OCI-LY3 (cell line): Measurements from ENCODE around the gene CELF5.
A peak's percentile ranks its signal among the peaks of the same experiment; 100 is the strongest.
"Not testable (repeated sequence)": the region's sequence is repeated elsewhere in the genome, so short reads cannot be mapped to it uniquely, and the experiment has no call there.

ENCODE experiments used
- H2AFZ ChIP-seq: fragments of 200-600, 300-600 bp; shearing (Covaris generic); 2 replicates; pipeline ENCODE4 v1.6.0; 2014; ENCODE audit warnings: antibody characterized with exemption, low read depth, low read length
- H3K27ac ChIP-seq: fragments of 200-600, 300-600 bp; sonication (generic); 2 replicates; pipeline ENCODE4 v1.5.1; 2014; ENCODE audit warnings: mild to moderate bottlenecking, low read length, moderate library complexity, mixed read lengths
- H3K27me3 ChIP-seq: fragments of 200-600, 300-600 bp; sonication (generic); 2 replicates; pipeline ENCODE4 v1.6.1; 2014; ENCODE audit warnings: low read depth, low read length, mixed read lengths
- H3K36me3 ChIP-seq: fragments of 200-600, 300-600 bp; sonication (generic); replicated peaks from 2 replicates; pipeline ENCODE3; 2014; ENCODE audit warnings: low read depth, low read length, mixed read lengths
- H3K4me1 ChIP-seq: fragments of 300-600, 200-600 bp; sonication (generic); 2 replicates; pipeline ENCODE4 v1.6.1; 2014; ENCODE audit warnings: low read length, mixed read lengths
- H3K4me2 ChIP-seq: fragments of 200-600, 300-600 bp; sonication (generic); 2 replicates; pipeline ENCODE4 v1.6.1; 2014; ENCODE audit warnings: low read length, mixed read lengths
- H3K4me3 ChIP-seq: fragments of 300-600, 200-600 bp; sonication (generic); 2 replicates; pipeline ENCODE4 v1.5.1; 2014; ENCODE audit warnings: antibody characterized with exemption, mild to moderate bottlenecking, low read length, moderate library complexity
- H3K79me2 ChIP-seq: fragments of 300-600, 200-600 bp; shearing (Covaris generic); 2 replicates; pipeline ENCODE4 v1.6.1; 2014; ENCODE audit warnings: mild to moderate bottlenecking, low read length, mixed read lengths
- H3K9ac ChIP-seq: fragments of 300-600, 200-600 bp; shearing (Covaris generic); 2 replicates; pipeline ENCODE4 v1.6.0; 2014; ENCODE audit warnings: mild to moderate bottlenecking, low read length, moderate library complexity
- H3K9me3 ChIP-seq: fragments of 200-600, 300-600 bp; shearing (Covaris generic); 2 replicates; pipeline ENCODE4 v1.6.1; 2014; ENCODE audit warnings: low read length, mixed read lengths; ENCODE audit not compliant: insufficient read depth
- H4K20me1 ChIP-seq: fragments of 200-600, 300-600 bp; sonication (generic); 2 replicates; pipeline ENCODE4 v1.6.1; 2016; ENCODE audit warnings: low read length, mixed read lengths; ENCODE audit not compliant: insufficient read depth
- EZH2phosphoT487 ChIP-seq: fragments of 200-600 bp; shearing (Covaris generic); IDR thresholded peaks from 2 replicates; pipeline ENCODE4 v1.6.1; 2018; ENCODE audit warnings: antibody characterized with exemption, mixed run types, low read depth
- TF ChIP-seq, protein P1 (sequence below): fragments of 200-600, 300-600 bp; sonication (generic); IDR thresholded peaks from 2 replicates; pipeline ENCODE4 v1.5.1; 2014; ENCODE audit warnings: antibody characterized with exemption, low read length, low read depth

The CELF5 gene

DNA sequence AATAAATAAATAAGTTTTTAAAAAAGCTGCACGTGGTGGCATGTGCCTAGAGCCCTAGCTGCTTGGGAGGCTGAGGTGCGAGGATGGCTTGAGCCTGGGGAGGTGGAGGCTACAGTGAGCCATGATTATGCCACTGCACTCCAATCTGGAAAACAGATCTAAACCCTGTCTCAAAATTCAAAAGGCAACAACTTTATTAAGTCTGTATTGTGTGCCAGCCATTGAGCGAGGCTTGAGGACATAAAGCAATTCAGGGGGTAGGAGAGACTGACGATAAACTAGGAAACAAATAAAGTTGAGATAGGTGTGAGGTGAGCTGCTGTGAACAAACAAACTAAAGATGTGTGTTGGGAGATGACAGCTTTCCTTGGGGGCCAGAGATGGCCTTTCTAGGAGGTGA, 8.7 kb downstream of the CELF5 start:
- H3K4me2 ChIP-seq, result no peak overlapping the region
- H3K79me2 ChIP-seq, result no peaks in the 10 kb centered on the region
- no peaks in the 10 kb centered on the region for H3K4me1 ChIP-seq
- H3K4me3 ChIP-seq, result no peak overlapping the region
- H4K20me1 ChIP-seq, result no peaks in the 10 kb centered on the region
- no peak overlapping the region for H3K9ac ChIP-seq
- H3K9me3 ChIP-seq, result no peaks in the 10 kb centered on the region
- H3K36me3 ChIP-seq, result no peaks in the 10 kb centered on the region
- H3K27me3 ChIP-seq, result peaks cover 5% of the 10 kb centered on the region; the same call in 1 of the 2 replicates
- TF ChIP-seq EZH2phosphoT487, result no peak
- TF ChIP-seq, protein P1, sequence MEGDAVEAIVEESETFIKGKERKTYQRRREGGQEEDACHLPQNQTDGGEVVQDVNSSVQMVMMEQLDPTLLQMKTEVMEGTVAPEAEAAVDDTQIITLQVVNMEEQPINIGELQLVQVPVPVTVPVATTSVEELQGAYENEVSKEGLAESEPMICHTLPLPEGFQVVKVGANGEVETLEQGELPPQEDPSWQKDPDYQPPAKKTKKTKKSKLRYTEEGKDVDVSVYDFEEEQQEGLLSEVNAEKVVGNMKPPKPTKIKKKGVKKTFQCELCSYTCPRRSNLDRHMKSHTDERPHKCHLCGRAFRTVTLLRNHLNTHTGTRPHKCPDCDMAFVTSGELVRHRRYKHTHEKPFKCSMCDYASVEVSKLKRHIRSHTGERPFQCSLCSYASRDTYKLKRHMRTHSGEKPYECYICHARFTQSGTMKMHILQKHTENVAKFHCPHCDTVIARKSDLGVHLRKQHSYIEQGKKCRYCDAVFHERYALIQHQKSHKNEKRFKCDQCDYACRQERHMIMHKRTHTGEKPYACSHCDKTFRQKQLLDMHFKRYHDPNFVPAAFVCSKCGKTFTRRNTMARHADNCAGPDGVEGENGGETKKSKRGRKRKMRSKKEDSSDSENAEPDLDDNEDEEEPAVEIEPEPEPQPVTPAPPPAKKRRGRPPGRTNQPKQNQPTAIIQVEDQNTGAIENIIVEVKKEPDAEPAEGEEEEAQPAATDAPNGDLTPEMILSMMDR, result no peak
- no peak overlapping the region for H3K27ac ChIP-seq
- H2AFZ ChIP-seq, result no peak overlapping the region

GRCh38 chr19:3233831-3234230, 9.4 kb downstream of the CELF5 start:
- no peak for TF ChIP-seq EZH2phosphoT487
- Histone ChIP-seq H2AFZ (no peak overlapping the region), H3K4me2 (no peak overlapping the region), H3K79me2 (no peaks in the 10 kb centered on the region), H3K27ac (no peak overlapping the region), H4K20me1 (no peaks in the 10 kb centered on the region), H3K9me3 (no peaks in the 10 kb centered on the region), H3K36me3 (no peaks in the 10 kb centered on the region), H3K4me1 (no peaks in the 10 kb centered on the region), H3K4me3 (no peak overlapping the region), H3K9ac (no peak overlapping the region), H3K27me3 (peaks cover 5% of the 10 kb centered on the region; the same call in 1 of the 2 replicates)

DNA sequence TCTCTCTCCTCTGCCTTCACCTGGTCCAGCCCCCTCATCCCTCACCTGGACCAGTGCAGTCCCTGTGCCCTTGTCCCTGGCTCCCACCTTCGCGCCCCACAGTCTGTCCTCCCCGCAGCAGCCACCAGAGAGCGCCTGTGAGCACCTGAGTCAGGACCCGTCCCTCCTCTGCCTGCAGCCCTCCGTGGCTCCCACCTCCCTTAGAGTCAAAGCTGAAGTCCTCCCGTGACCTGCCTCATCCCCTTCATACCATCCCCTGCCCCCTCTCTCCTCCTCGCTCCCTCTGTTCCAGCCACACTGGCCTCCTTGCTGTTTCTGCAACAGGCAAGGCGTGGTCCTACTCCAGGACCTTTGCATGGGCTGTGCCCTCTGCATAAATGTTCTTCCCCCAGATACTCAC, 10.3 kb downstream of the CELF5 start:
- H3K4me3 ChIP-seq, result no peak overlapping the region
- no peaks in the 10 kb centered on the region for H4K20me1 ChIP-seq
- H3K4me2 ChIP-seq, result no peak overlapping the region
- H3K9ac ChIP-seq, result no peak overlapping the region
- H3K27me3 ChIP-seq, result no peaks in the 10 kb centered on the region; the same call in 1 of the 2 replicates
- no peak overlapping the region for H3K27ac ChIP-seq
- no peaks in the 10 kb centered on the region for H3K79me2 ChIP-seq
- no peak overlapping the region for H2AFZ ChIP-seq
- no peaks in the 10 kb centered on the region for H3K36me3 ChIP-seq
- TF ChIP-seq, protein P1, result peak; percentile 45
- TF ChIP-seq EZH2phosphoT487, result no peak
- no peaks in the 10 kb centered on the region for H3K9me3 ChIP-seq
- H3K4me1 ChIP-seq, result no peaks in the 10 kb centered on the region

GRCh38 chr19:3235604-3236003, 11.1 kb downstream of the CELF5 start:
- H3K9ac ChIP-seq, H3K27ac ChIP-seq, H3K4me3 ChIP-seq, H3K36me3 ChIP-seq, H3K4me1 ChIP-seq, H3K9me3 ChIP-seq, H3K27me3 ChIP-seq, H2AFZ ChIP-seq, H3K79me2 ChIP-seq, H3K4me2 ChIP-seq, H4K20me1 ChIP-seq: not testable (repeated sequence)

DNA sequence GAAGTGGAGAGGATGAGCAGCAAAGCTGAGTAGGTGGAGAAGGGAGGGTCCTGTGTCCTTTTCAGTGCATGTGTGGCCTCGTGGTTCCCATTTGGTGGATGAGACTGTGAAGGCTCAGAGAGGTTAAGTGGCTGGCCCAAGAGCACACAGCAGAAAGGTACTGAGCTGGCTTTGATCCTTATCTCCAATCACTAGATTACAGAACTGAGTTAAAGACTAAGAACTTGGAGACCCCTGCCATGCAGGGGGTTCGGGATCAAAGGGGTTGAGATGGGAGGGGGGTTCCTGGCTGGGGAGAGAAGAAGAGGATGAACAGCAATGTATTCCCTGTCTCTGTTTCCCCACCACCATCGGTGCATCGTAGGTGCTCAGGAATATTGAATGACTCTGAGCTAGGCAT, 11.8 kb downstream of the CELF5 start:
- no peak overlapping the region for H3K27ac ChIP-seq
- TF ChIP-seq EZH2phosphoT487, result no peak
- TF ChIP-seq, protein P1, result no peak
- H3K27me3 ChIP-seq, result no peaks in the 10 kb centered on the region
- no peaks in the 10 kb centered on the region for H4K20me1 ChIP-seq
- H3K4me2 ChIP-seq, result no peak overlapping the region
- H2AFZ ChIP-seq, result no peak overlapping the region
- no peaks in the 10 kb centered on the region for H3K36me3 ChIP-seq
- H3K4me1 ChIP-seq, result no peaks in the 10 kb centered on the region
- no peaks in the 10 kb centered on the region for H3K79me2 ChIP-seq
- H3K4me3 ChIP-seq, result no peak overlapping the region
- no peaks in the 10 kb centered on the region for H3K9me3 ChIP-seq
- no peak overlapping the region for H3K9ac ChIP-seq
